Fibroblast of lung (primary cell): ENCODE results near the gene PHF1. TPM values are rescaled to one million over a fixed set of nuclear protein-coding genes. Genes with fewer than 3 reads are reported as not detected.

Experiments used
- DNase-seq, 2 donors: peaks; one replicate each; pipeline versions ENCODE4 v3.0.0 to v3.0.0-alpha.2; 2010; ENCODE audit warnings: low read depth in 2 of 2
- H2AFZ ChIP-seq: 2 replicates; pipeline ENCODE4 v1.5.1; 2012; ENCODE audit warnings: low read length, control low read depth, inconsistent platforms
- H3K27ac ChIP-seq: 2 replicates; pipeline ENCODE4 v1.5.1; 2011; ENCODE audit warnings: low read length, control low read depth; ENCODE audit not compliant: insufficient read depth
- H3K27me3 ChIP-seq: 2 replicates; pipeline ENCODE4 v1.5.1; 2011; ENCODE audit warnings: mild to moderate bottlenecking, low read length; ENCODE audit not compliant: control insufficient read depth, insufficient read depth
- H3K36me3 ChIP-seq: 2 replicates; pipeline ENCODE4 v1.5.1; 2011; ENCODE audit warnings: low read length; ENCODE audit not compliant: control insufficient read depth, insufficient read depth
- H3K4me1 ChIP-seq: 2 replicates; pipeline ENCODE4 v1.5.1; 2011; ENCODE audit warnings: low read length; ENCODE audit not compliant: control insufficient read depth, insufficient read depth; ENCODE audit errors: extremely low read depth
- H3K4me2 ChIP-seq: 2 replicates; pipeline ENCODE4 v1.5.1; 2011; ENCODE audit warnings: low read length, control low read depth; ENCODE audit not compliant: insufficient read depth; ENCODE audit errors: extremely low read depth
- H3K4me3 ChIP-seq, 4 experiments: fragments of 200-600 bp in 1 of 4; sonication (generic) in 1 of 4; replicated peaks in 1 of 4; 2 replicates each; pipeline ENCODE4 v1.5.1; 2011 to 2016; ENCODE audit warnings: low read length in 4 of 4, low read depth in 3 of 4, mild to moderate bottlenecking in 3 of 4, control low read depth in 2 of 4, inconsistent platforms in 1 of 4, mixed read lengths in 1 of 4; ENCODE audit not compliant: insufficient read depth in 1 of 4; ENCODE audit errors: control extremely low read depth in 1 of 4
- H3K79me2 ChIP-seq: 2 replicates; pipeline ENCODE4 v1.5.1; 2012; ENCODE audit warnings: mild to moderate bottlenecking, low read length, inconsistent platforms; ENCODE audit not compliant: control insufficient read depth, insufficient read depth
- H3K9ac ChIP-seq: 2 replicates; pipeline ENCODE4 v1.5.1; 2011; ENCODE audit warnings: mild to moderate bottlenecking, low read length, control low read depth; ENCODE audit not compliant: insufficient read depth
- H3K9me3 ChIP-seq: 2 replicates; pipeline ENCODE4 v1.5.1; 2012; ENCODE audit warnings: low read depth, low read length; ENCODE audit not compliant: control insufficient read depth, insufficient read depth
- H4K20me1 ChIP-seq: 2 replicates; pipeline ENCODE4 v1.5.1; 2011; ENCODE audit warnings: low read length; ENCODE audit not compliant: control insufficient read depth, insufficient read depth; ENCODE audit errors: extremely low read depth
- EZH2 ChIP-seq: IDR thresholded peaks from 2 replicates; pipeline ENCODE4 v1.5.1; 2012; ENCODE audit warnings: low read length, control low read depth, mild to moderate bottlenecking; ENCODE audit errors: missing control alignments
- polyA plus RNA-seq, 2 donors: library from polyadenylated mRNA; depleted of rRNA in 1 of 2; stranded (reverse) in 1 of 2; unstranded in 1 of 2; fragments of >200 nt; gene quantifications; 2 replicates each; pipeline ENCODE4 v1.2.1, GENCODE V29; 2011 to 2012; ENCODE audit warnings: missing spikeins in 1 of 2
- total RNA-seq: library from RNA; depleted of rRNA; stranded (reverse); fragments of >200 nt; gene quantifications from 2 replicates; pipeline ENCODE4 v1.2.1, GENCODE V29; 2014
- TF ChIP-seq, protein P1 (sequence below), 2 donors: IDR thresholded peaks in 1 of 2; conservative IDR thresholded peaks in 1 of 2; 1 replicate in 1 of 2; 2 replicates in 1 of 2; pipeline ENCODE4 v1.5.1; 2011 to 2012; ENCODE audit warnings: low read length in 2 of 2, control low read depth in 1 of 2, inconsistent platforms in 1 of 2, low read depth in 1 of 2, mild to moderate bottlenecking in 1 of 2

PHF1 gene
- total and polyA plus RNA-seq, 2 donors (not counting 1 experiment from before 2014, with no cell fraction given) = 28.9 to 29.6 TPM

DNA sequence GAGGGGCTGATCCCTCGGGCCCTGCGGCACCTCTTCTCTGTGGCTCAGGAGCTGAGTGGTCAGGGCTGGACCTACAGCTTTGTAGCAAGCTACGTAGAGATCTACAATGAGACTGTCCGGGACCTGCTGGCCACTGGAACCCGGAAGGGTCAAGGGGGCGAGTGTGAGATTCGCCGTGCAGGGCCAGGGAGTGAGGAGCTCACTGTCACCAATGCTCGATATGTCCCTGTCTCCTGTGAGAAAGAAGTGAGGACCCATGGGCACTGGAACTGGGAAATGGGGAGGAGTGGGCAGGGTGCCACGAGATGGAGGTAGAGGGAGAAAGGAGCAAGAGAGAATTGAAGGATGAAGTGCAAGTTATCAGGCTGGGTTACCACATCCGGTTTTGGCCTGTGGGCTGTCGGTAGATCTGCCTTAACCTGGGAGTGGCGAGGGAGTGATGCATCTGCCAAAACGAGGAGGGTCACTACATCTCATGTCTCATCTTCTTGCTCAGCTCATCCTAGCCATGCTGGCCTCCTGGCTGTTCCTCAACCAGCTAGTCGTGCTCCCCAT lies 5.4 kb upstream of the PHF1 start:
- Histone ChIP-seq H3K4me2 (no peak overlapping the region), H3K9ac (no peak overlapping the region), H3K4me1 (peaks cover 4% of the 10 kb centered on the region), H3K36me3 (peaks cover 18% of the 10 kb centered on the region), H3K79me2 (peaks cover 1% of the 10 kb centered on the region), H4K20me1 (no peaks in the 10 kb centered on the region), H2AFZ (no peak overlapping the region), H3K4me3 (no peak overlapping the region), H3K9me3 (no peaks in the 10 kb centered on the region), H3K27ac (no peak overlapping the region), H3K27me3 (no peaks in the 10 kb centered on the region)
- TF ChIP-seq EZH2 = no peak
- TF ChIP-seq, protein P1, sequence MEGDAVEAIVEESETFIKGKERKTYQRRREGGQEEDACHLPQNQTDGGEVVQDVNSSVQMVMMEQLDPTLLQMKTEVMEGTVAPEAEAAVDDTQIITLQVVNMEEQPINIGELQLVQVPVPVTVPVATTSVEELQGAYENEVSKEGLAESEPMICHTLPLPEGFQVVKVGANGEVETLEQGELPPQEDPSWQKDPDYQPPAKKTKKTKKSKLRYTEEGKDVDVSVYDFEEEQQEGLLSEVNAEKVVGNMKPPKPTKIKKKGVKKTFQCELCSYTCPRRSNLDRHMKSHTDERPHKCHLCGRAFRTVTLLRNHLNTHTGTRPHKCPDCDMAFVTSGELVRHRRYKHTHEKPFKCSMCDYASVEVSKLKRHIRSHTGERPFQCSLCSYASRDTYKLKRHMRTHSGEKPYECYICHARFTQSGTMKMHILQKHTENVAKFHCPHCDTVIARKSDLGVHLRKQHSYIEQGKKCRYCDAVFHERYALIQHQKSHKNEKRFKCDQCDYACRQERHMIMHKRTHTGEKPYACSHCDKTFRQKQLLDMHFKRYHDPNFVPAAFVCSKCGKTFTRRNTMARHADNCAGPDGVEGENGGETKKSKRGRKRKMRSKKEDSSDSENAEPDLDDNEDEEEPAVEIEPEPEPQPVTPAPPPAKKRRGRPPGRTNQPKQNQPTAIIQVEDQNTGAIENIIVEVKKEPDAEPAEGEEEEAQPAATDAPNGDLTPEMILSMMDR (conservative IDR thresholded peaks at IDR 0.05 in 1 of 2, IDR thresholded peaks at IDR 0.05 in 1 of 2; ENCODE audit: low read depth in 1 of 2, low read length in 2 of 2) = no peak
- DNase-seq = no peak

- TF ChIP-seq, protein P1 (conservative IDR thresholded peaks at IDR 0.05 in 1 of 2, IDR thresholded peaks at IDR 0.05 in 1 of 2; ENCODE audit: low read depth in 1 of 2, low read length in 2 of 2) = no peak
- no peak for TF ChIP-seq EZH2
- Histone ChIP-seq H3K9me3 (no peaks in the 10 kb centered on the region), H3K4me1 (peaks cover 4% of the 10 kb centered on the region), H3K36me3 (peaks cover 18% of the 10 kb centered on the region), H3K4me2 (no peak overlapping the region), H3K9ac (no peak overlapping the region), H3K27me3 (no peaks in the 10 kb centered on the region), H3K27ac (no peak overlapping the region), H3K4me3 (no peak overlapping the region), H4K20me1 (no peaks in the 10 kb centered on the region), H3K79me2 (peaks cover 2% of the 10 kb centered on the region), H2AFZ (no peak overlapping the region)
- no peak for DNase-seq
These were observed 4.7 kb upstream of the PHF1 start for GRCh38 chr6:33406126-33406525.

- peaks cover 18% of the 10 kb centered on the region for H3K36me3 ChIP-seq
- no peak overlapping the region for H3K9ac ChIP-seq
- H2AFZ ChIP-seq = no peak overlapping the region
- H3K9me3 ChIP-seq = no peaks in the 10 kb centered on the region
- no peaks in the 10 kb centered on the region for H3K27me3 ChIP-seq
- H4K20me1 ChIP-seq = no peaks in the 10 kb centered on the region
- no peak overlapping the region for H3K27ac ChIP-seq
- DNase-seq = peak; percentile 40 to 75
- H3K79me2 ChIP-seq = peaks cover 8% of the 10 kb centered on the region
- no peak for TF ChIP-seq EZH2
- TF ChIP-seq, protein P1 (conservative IDR thresholded peaks at IDR 0.05 in 1 of 2, IDR thresholded peaks at IDR 0.05 in 1 of 2; ENCODE audit: low read depth in 1 of 2, low read length in 2 of 2) = peak; percentile 28 to 32
- H3K4me1 ChIP-seq = peaks cover 4% of the 10 kb centered on the region
- H3K4me2 ChIP-seq = no peak overlapping the region
- no peak overlapping the region for H3K4me3 ChIP-seq
These were observed 3.6 kb upstream of the PHF1 start for GRCh38 chr6:33407132-33407718.
